H9 (cell line): ENCODE measurements around the gene SERPINC1. TPM values are rescaled to one million over a fixed set of nuclear protein-coding genes. Genes with fewer than 3 reads are reported as not detected.
A peak's percentile ranks its signal among the peaks of the same experiment; 100 is the strongest.

Source experiments
- DNase-seq: peaks from one replicate; pipeline ENCODE4 v3.0.0-alpha.2; 2017
- H2AFZ ChIP-seq: one replicate; pipeline ENCODE4 v1.6.1; 2013; ENCODE audit warnings: mild to moderate bottlenecking, low read length, control low read depth, moderate library complexity
- H2AK5ac ChIP-seq: 2 replicates; pipeline ENCODE4 v1.6.1; 2013; ENCODE audit warnings: low read length, control low read depth, mixed read lengths; ENCODE audit not compliant: insufficient read length
- H2BK120ac ChIP-seq: one replicate; pipeline ENCODE4 v1.6.1; 2013; ENCODE audit warnings: low read depth, mild to moderate bottlenecking, low read length, control low read depth, inconsistent platforms; ENCODE audit not compliant: poor library complexity, severe bottlenecking
- H2BK12ac ChIP-seq: 2 replicates; pipeline ENCODE4 v1.6.1; 2013; ENCODE audit warnings: low read length, control low read depth, mixed read lengths, low read depth; ENCODE audit not compliant: insufficient read length
- H2BK15ac ChIP-seq: 2 replicates; pipeline ENCODE4 v1.6.1; 2013; ENCODE audit warnings: low read depth, low read length, control low read depth
- H2BK20ac ChIP-seq: one replicate; pipeline ENCODE4 v1.6.1; 2013; ENCODE audit warnings: low read depth, mild to moderate bottlenecking, low read length, control low read depth, inconsistent platforms; ENCODE audit not compliant: poor library complexity, severe bottlenecking
- H2BK5ac ChIP-seq: 2 replicates; pipeline ENCODE4 v1.6.1; 2013; ENCODE audit warnings: low read length, control low read depth, mixed read lengths; ENCODE audit not compliant: insufficient read length
- H3K14ac ChIP-seq: 2 replicates; pipeline ENCODE4 v1.6.1; 2013; ENCODE audit warnings: low read length, control low read depth; ENCODE audit not compliant: insufficient read depth
- H3K18ac ChIP-seq: 2 replicates; pipeline ENCODE4 v1.6.1; 2013; ENCODE audit warnings: low read depth, mild to moderate bottlenecking, mixed read lengths, low read length, control low read depth; ENCODE audit not compliant: insufficient read length
- H3K23ac ChIP-seq: 2 replicates; pipeline ENCODE4 v1.6.1; 2013; ENCODE audit warnings: low read length, control low read depth, mixed read lengths, low read depth; ENCODE audit not compliant: insufficient read length
- H3K23me2 ChIP-seq: 2 replicates; pipeline ENCODE4 v1.6.1; 2013; ENCODE audit warnings: low read depth, mild to moderate bottlenecking, mixed read lengths, low read length, control low read depth; ENCODE audit not compliant: insufficient read length, poor library complexity, severe bottlenecking
- H3K27ac ChIP-seq: 2 replicates; pipeline ENCODE4 v1.5.1; 2013; ENCODE audit warnings: low read length, control low read depth, mixed read lengths, low read depth; ENCODE audit not compliant: insufficient read length
- H3K27me3 ChIP-seq: 2 replicates; pipeline ENCODE4 v1.6.1; 2013; ENCODE audit warnings: low read length, control low read depth, inconsistent platforms; ENCODE audit not compliant: insufficient read depth
- H3K4ac ChIP-seq: 2 replicates; pipeline ENCODE4 v1.6.1; 2013; ENCODE audit warnings: low read depth, mild to moderate bottlenecking, control low read depth, inconsistent platforms, low read length, moderate library complexity
- H3K4me1 ChIP-seq: 2 replicates; pipeline ENCODE4 v1.6.1; 2013; ENCODE audit warnings: low read length, control low read depth, inconsistent platforms; ENCODE audit not compliant: insufficient read depth
- H3K4me2 ChIP-seq: 2 replicates; pipeline ENCODE4 v1.6.1; 2013; ENCODE audit warnings: low read length, control low read depth, mixed read lengths; ENCODE audit not compliant: insufficient read length, insufficient read depth
- H3K56ac ChIP-seq: 2 replicates; pipeline ENCODE4 v1.6.1; 2013; ENCODE audit warnings: low read depth, mild to moderate bottlenecking, mixed read lengths, low read length, control low read depth; ENCODE audit not compliant: insufficient read length
- H3K79me1 ChIP-seq: 2 replicates; pipeline ENCODE4 v1.6.1; 2013; ENCODE audit warnings: low read depth, mild to moderate bottlenecking, moderate library complexity, low read length, control low read depth, inconsistent platforms; ENCODE audit not compliant: insufficient read depth, poor library complexity, severe bottlenecking
- H3K79me2 ChIP-seq: 2 replicates; pipeline ENCODE4 v1.6.1; 2013; ENCODE audit warnings: low read length, control low read depth, inconsistent platforms; ENCODE audit not compliant: insufficient read depth
- H3K9ac ChIP-seq: 2 replicates; pipeline ENCODE4 v1.6.1; 2013; ENCODE audit warnings: low read length, control low read depth, mixed read lengths; ENCODE audit not compliant: insufficient read length; ENCODE audit errors: extremely low read depth
- H3K9me3 ChIP-seq: one replicate; pipeline ENCODE4 v1.6.1; 2013; ENCODE audit warnings: low read depth, low read length, inconsistent platforms; ENCODE audit not compliant: control insufficient read depth
- H3T11ph ChIP-seq: one replicate; pipeline ENCODE4 v1.6.1; 2013; ENCODE audit warnings: mild to moderate bottlenecking, low read length, control low read depth, inconsistent platforms
- H4K20me1 ChIP-seq: one replicate; pipeline ENCODE4 v1.6.1; 2013; ENCODE audit not compliant: control insufficient read depth, insufficient read length, insufficient read depth
- H4K5ac ChIP-seq: 2 replicates; pipeline ENCODE4 v1.6.1; 2013; ENCODE audit warnings: low read depth, mild to moderate bottlenecking, mixed read lengths, low read length, control low read depth; ENCODE audit not compliant: insufficient read length
- H4K8ac ChIP-seq: replicated peaks from 2 replicates; pipeline ENCODE4 v1.6.1; 2013; ENCODE audit warnings: low read length, control low read depth, mixed read lengths, low read depth; ENCODE audit not compliant: insufficient read length
- H4K91ac ChIP-seq: 2 replicates; pipeline ENCODE4 v1.6.1; 2013; ENCODE audit warnings: low read depth, mild to moderate bottlenecking, moderate library complexity, mixed read lengths, low read length, control low read depth; ENCODE audit not compliant: insufficient read length
- H3K27ac Mint-ChIP-seq, 3 experiments: 2 replicates in 2 of 3; 3 replicates in 1 of 3; pipeline ENCODE4 v1.8.0; 2020 to 2021; ENCODE audit warnings: mixed read lengths in 3 of 3, mild to moderate bottlenecking in 1 of 3, moderate library complexity in 1 of 3
- H3K27me3 Mint-ChIP-seq: 2 replicates; pipeline ENCODE4 v1.8.0; 2021; ENCODE audit warnings: low read depth, mild to moderate bottlenecking, moderate library complexity, mixed read lengths
- H3K36me3 Mint-ChIP-seq, 3 experiments: 2 replicates in 2 of 3; 3 replicates in 1 of 3; pipeline ENCODE4 v1.8.0; 2020 to 2021; ENCODE audit warnings: low read depth in 3 of 3, mixed read lengths in 3 of 3; ENCODE audit not compliant: insufficient read depth in 1 of 3
- H3K4me1 Mint-ChIP-seq, 2 experiments: 2 replicates each; pipeline ENCODE4 v1.8.0; 2020; ENCODE audit warnings: mixed read lengths in 2 of 2
- H3K4me3 Mint-ChIP-seq, 2 experiments: 2 replicates in 1 of 2; 3 replicates in 1 of 2; pipeline ENCODE4 v1.8.0; 2020 to 2021; ENCODE audit warnings: mild to moderate bottlenecking in 2 of 2, mixed read lengths in 2 of 2, moderate library complexity in 1 of 2
- H3K9me3 Mint-ChIP-seq, 2 experiments: 2 replicates in 1 of 2; 3 replicates in 1 of 2; pipeline ENCODE4 v1.8.0; 2020; ENCODE audit warnings: mild to moderate bottlenecking in 2 of 2, mixed read lengths in 2 of 2, moderate library complexity in 1 of 2
- CTCF ChIP-seq: fragments of 200-600 bp; sonication (generic); conservative IDR thresholded peaks from 3 replicates; pipeline ENCODE4 v1.8.0; 2021; ENCODE audit warnings: antibody characterized with exemption, mild to moderate bottlenecking
- WGBS: extraction: QIAGEN DNeasy Blood & Tissue Kit; methylation state at CpG from one replicate; pipeline ENCODE4 v1.1.7; 2013; ENCODE audit warnings: missing lambda C conversion rate, low lambda C conversion rate, mixed read lengths; ENCODE audit not compliant: insufficient read length; ENCODE audit errors: extremely low coverage; 5-methylcytosine and 5-hydroxymethylcytosine counted together
- total RNA-seq: library from RNA; stranded (reverse); gene quantifications from 2 replicates; pipeline ENCODE4 v1.2.1, GENCODE V29; 2021

The SERPINC1 gene
- total RNA-seq, 1 experiment from 2014 or later = not detected

GRCh38 chr1:173903827-173904531, 13.1 kb downstream of the SERPINC1 start:
- Histone ChIP-seq H3K18ac (no peak overlapping the region), H3K9me3 (no peaks in the 10 kb centered on the region), H3K14ac (no peak overlapping the region), H3K4me2 (no peak overlapping the region), H3K4me1 (peaks cover 4% of the 10 kb centered on the region; the same call in 1 of the 2 replicates), H3K27me3 (no peaks in the 10 kb centered on the region), H2BK120ac (no peak overlapping the region), H2AK5ac (no peak overlapping the region), H3K23me2 (no peaks in the 10 kb centered on the region), H4K20me1 (no peaks in the 10 kb centered on the region), H3K23ac (no peak overlapping the region), H4K91ac (no peak overlapping the region), H2AFZ (no peak overlapping the region), H3T11ph (no peak overlapping the region), H2BK12ac (no peak overlapping the region), H3K4ac (no peak overlapping the region), H3K56ac (no peak overlapping the region), H2BK20ac (no peak overlapping the region), H3K79me2 (no peaks in the 10 kb centered on the region), H3K79me1 (no peaks in the 10 kb centered on the region), H3K27ac (no peak overlapping the region), H2BK5ac (no peak overlapping the region), H2BK15ac (no peak overlapping the region), H3K9ac (no peak overlapping the region), H4K8ac (no peak overlapping the region), H4K5ac (no peak overlapping the region)
- no peaks in the 10 kb centered on the region for H3K9me3 Mint-ChIP-seq
- no peak for DNase-seq
- H3K4me1 Mint-ChIP-seq = peaks cover 19 to 31% of the 10 kb centered on the region in 2 experiments
- no peaks in the 10 kb centered on the region for H3K27me3 Mint-ChIP-seq
- H3K27ac Mint-ChIP-seq = peak overlapping the region in 1 of 3 experiments; percentile 19; a peak in 1 of 7 replicates
- H3K36me3 Mint-ChIP-seq = peaks cover 0 to 4% (median 2%) of the 10 kb centered on the region in 3 experiments; a peak in 3 of 7 replicates
- no peak for TF ChIP-seq CTCF
- H3K4me3 Mint-ChIP-seq = no peak overlapping the region
- WGBS = no CpG with 5 or more reads among the region's 6 CpGs
